ENCODE data around the gene CLVS2.

Gene CLVS2

GRCh38 chr6:123027408-123027807 lies 31.4 kb downstream of the CLVS2 start:
- no peak for TF ChIP-seq CTCF (IDR thresholded peaks at IDR 0.05; ENCODE audit: low read depth, low read length)
- DNase-seq, result no peak
- Histone ChIP-seq H3K4me3 (ENCODE audit: low read depth, low read length) (no peak overlapping the region), H3K27ac (no peak overlapping the region), H3K9me3 (ENCODE audit: severe bottlenecking) (no peaks in the 10 kb centered on the region), H3K27me3 (ENCODE audit: insufficient read depth, low read depth, severe bottlenecking) (no peaks in the 10 kb centered on the region), H3K36me3 (no peaks in the 10 kb centered on the region)

- Histone ChIP-seq H3K27me3 (ENCODE audit: insufficient read depth, low read depth, severe bottlenecking) (no peaks in the 10 kb centered on the region), H3K4me3 (ENCODE audit: low read depth, low read length) (no peak overlapping the region), H3K27ac (no peak overlapping the region), H3K36me3 (no peaks in the 10 kb centered on the region), H3K9me3 (ENCODE audit: severe bottlenecking) (no peaks in the 10 kb centered on the region)
- DNase-seq, result no peak
- no peak for TF ChIP-seq CTCF (IDR thresholded peaks at IDR 0.05; ENCODE audit: low read depth, low read length)
These were observed 32.2 kb downstream of the CLVS2 start for GRCh38 chr6:123028263-123028662.

- no peak for TF ChIP-seq CTCF (IDR thresholded peaks at IDR 0.05; ENCODE audit: low read depth, low read length)
- no peak for DNase-seq
These were observed 34.2 kb downstream of the CLVS2 start for GRCh38 chr6:123030282-123030681.

GRCh38 chr6:123036648-123037047 lies 40.6 kb downstream of the CLVS2 start:
- no peak for TF ChIP-seq CTCF (IDR thresholded peaks at IDR 0.05; ENCODE audit: low read depth, low read length)
- no peak for DNase-seq
- Histone ChIP-seq H3K27me3 (ENCODE audit: insufficient read depth, low read depth, severe bottlenecking) (no peaks in the 10 kb centered on the region), H3K36me3 (no peaks in the 10 kb centered on the region), H3K27ac (no peak overlapping the region), H3K4me3 (ENCODE audit: low read depth, low read length) (no peak overlapping the region), H3K9me3 (ENCODE audit: severe bottlenecking) (no peaks in the 10 kb centered on the region)

More at GRCh38 chr6:123030282-123030681, 34.2 kb downstream of the CLVS2 start:
- Histone ChIP-seq H3K27me3 (ENCODE audit: insufficient read depth, low read depth, severe bottlenecking) (no peaks in the 10 kb centered on the region), H3K36me3 (no peaks in the 10 kb centered on the region), H3K9me3 (ENCODE audit: severe bottlenecking) (no peaks in the 10 kb centered on the region), H3K4me3 (ENCODE audit: low read depth, low read length) (no peak overlapping the region), H3K27ac (no peak overlapping the region)

GRCh38 chr6:123039431-123039830 lies 43.4 kb downstream of the CLVS2 start:
- DNase-seq, result no peak
- no peak for TF ChIP-seq CTCF (IDR thresholded peaks at IDR 0.05; ENCODE audit: low read depth, low read length)
- Histone ChIP-seq H3K4me3 (ENCODE audit: low read depth, low read length) (no peak overlapping the region), H3K36me3 (no peaks in the 10 kb centered on the region), H3K27me3 (ENCODE audit: insufficient read depth, low read depth, severe bottlenecking) (no peaks in the 10 kb centered on the region), H3K27ac (no peak overlapping the region), H3K9me3 (ENCODE audit: severe bottlenecking) (no peaks in the 10 kb centered on the region)

GRCh38 chr6:123042401-123042800 lies 46.4 kb downstream of the CLVS2 start:
- no peak for TF ChIP-seq CTCF (IDR thresholded peaks at IDR 0.05; ENCODE audit: low read depth, low read length)
- H3K27ac ChIP-seq, result no peak overlapping the region
- H3K27me3 ChIP-seq (ENCODE audit: insufficient read depth, low read depth, severe bottlenecking), result no peaks in the 10 kb centered on the region
- no peak overlapping the region for H3K4me3 ChIP-seq (ENCODE audit: low read depth, low read length)
- no peaks in the 10 kb centered on the region for H3K36me3 ChIP-seq
- H3K9me3 ChIP-seq (ENCODE audit: severe bottlenecking), result no peaks in the 10 kb centered on the region
- DNase-seq, result no peak
